Measurements from ENCODE around the gene TRPM8.

DNA sequence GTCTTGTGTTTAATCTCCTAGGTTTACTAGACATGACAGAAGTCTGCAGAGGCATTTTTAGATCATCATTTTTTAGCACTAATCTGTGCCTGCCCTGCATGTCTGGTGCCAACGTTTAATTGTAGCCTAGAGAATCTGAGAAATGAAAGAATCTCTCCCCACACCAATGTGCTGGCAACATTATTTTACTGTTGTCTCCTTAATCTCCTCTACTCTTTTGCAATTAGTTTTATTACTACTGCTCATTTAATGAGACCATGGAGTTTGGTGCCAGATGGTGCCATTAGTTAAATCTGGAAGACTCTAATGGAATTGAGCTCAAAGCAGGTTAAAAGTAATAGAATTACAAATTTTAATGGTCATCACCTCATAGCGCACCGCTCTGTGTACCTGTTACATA, 129.3 kb downstream of the TRPM8 start:
- TF ChIP-seq EZH2 (IDR thresholded peaks at IDR 0.05; ENCODE audit: low read depth, unreplicated experiment) (no peak), POLR2AphosphoS5 (IDR thresholded peaks at IDR 0.05; ENCODE audit: low read depth) (no peak), CREB1 (CRISPR knock-in tag; IDR thresholded peaks at IDR 0.05; ENCODE audit: low read depth) (no peak), EZH2phosphoT487 (IDR thresholded peaks at IDR 0.05; ENCODE audit: unreplicated experiment) (no peak), ETS1 (IDR thresholded peaks at IDR 0.05) (no peak), ZNF114 (CRISPR knock-in tag; IDR thresholded peaks at IDR 0.05) (no peak), STAT1 (IDR thresholded peaks at IDR 0.05; ENCODE audit: unreplicated experiment) (no peak), ZNF462 (CRISPR knock-in tag; IDR thresholded peaks at IDR 0.05) (no peak), JUNB (IDR thresholded peaks at IDR 0.05; ENCODE audit: unreplicated experiment) (no peak)
- TF ChIP-seq, protein P1, sequence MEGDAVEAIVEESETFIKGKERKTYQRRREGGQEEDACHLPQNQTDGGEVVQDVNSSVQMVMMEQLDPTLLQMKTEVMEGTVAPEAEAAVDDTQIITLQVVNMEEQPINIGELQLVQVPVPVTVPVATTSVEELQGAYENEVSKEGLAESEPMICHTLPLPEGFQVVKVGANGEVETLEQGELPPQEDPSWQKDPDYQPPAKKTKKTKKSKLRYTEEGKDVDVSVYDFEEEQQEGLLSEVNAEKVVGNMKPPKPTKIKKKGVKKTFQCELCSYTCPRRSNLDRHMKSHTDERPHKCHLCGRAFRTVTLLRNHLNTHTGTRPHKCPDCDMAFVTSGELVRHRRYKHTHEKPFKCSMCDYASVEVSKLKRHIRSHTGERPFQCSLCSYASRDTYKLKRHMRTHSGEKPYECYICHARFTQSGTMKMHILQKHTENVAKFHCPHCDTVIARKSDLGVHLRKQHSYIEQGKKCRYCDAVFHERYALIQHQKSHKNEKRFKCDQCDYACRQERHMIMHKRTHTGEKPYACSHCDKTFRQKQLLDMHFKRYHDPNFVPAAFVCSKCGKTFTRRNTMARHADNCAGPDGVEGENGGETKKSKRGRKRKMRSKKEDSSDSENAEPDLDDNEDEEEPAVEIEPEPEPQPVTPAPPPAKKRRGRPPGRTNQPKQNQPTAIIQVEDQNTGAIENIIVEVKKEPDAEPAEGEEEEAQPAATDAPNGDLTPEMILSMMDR (conservative IDR thresholded peaks at IDR 0.05; ENCODE audit: low read depth in 2 of 2), result no peak
- TF ChIP-seq, protein P2, sequence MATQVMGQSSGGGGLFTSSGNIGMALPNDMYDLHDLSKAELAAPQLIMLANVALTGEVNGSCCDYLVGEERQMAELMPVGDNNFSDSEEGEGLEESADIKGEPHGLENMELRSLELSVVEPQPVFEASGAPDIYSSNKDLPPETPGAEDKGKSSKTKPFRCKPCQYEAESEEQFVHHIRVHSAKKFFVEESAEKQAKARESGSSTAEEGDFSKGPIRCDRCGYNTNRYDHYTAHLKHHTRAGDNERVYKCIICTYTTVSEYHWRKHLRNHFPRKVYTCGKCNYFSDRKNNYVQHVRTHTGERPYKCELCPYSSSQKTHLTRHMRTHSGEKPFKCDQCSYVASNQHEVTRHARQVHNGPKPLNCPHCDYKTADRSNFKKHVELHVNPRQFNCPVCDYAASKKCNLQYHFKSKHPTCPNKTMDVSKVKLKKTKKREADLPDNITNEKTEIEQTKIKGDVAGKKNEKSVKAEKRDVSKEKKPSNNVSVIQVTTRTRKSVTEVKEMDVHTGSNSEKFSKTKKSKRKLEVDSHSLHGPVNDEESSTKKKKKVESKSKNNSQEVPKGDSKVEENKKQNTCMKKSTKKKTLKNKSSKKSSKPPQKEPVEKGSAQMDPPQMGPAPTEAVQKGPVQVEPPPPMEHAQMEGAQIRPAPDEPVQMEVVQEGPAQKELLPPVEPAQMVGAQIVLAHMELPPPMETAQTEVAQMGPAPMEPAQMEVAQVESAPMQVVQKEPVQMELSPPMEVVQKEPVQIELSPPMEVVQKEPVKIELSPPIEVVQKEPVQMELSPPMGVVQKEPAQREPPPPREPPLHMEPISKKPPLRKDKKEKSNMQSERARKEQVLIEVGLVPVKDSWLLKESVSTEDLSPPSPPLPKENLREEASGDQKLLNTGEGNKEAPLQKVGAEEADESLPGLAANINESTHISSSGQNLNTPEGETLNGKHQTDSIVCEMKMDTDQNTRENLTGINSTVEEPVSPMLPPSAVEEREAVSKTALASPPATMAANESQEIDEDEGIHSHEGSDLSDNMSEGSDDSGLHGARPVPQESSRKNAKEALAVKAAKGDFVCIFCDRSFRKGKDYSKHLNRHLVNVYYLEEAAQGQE (IDR thresholded peaks at IDR 0.05; ENCODE audit: unreplicated experiment), result no peak

Data from GM23338 (cell line).